ENCODE data around the gene ST3GAL3. TPM values are rescaled to one million over a fixed set of nuclear protein-coding genes. Genes with fewer than 3 reads are reported as not detected.

Gene ST3GAL3
- total RNA-seq, 1 donor from 2014 or later = 16.5 TPM

DNA sequence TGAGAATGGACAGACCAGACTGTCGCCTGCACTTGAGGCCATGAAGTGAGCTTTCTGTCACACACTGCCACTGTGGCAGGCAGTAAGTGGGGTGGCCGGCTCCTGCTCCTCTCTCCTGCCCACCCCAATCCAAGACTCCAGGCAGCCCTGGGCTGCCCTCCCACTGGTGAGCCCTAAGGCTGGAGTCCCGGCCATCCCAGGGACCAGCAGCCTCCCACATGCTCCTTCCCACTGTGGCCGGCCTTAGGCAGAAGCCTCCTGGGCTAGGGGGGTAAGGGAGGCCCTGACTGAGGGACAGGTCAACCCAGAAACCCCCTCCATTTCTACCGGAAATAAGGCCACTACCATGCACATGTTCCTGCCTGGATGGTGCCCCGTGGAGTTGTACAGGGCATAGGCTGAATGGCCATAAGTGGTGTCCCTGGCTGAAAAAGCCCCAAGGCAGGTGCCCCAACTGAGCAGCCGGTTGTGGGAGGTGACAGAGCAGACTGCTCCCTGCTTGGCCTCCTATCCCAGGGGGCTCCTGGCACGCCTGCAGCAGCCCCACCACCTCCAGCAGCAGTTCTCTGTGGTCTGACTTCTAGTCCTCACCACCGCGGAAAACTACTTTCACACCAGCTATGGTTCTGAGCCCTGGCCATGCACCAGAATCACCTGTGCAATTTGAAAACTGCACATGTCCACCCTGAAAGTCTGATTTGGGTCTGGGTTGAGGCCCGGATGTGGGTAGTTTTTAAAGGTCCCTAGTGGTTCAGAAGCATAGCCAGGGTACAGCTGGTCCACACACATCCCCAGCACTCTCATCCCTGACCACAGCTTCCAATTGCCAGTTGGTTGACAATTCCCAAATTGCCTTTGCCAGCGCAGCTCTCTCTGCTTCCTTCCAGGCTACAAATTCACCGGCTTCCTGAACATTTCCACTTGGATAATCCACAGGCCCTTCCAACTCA is 224.7 kb downstream of the ST3GAL3 start:
- peaks cover 7% of the 10 kb centered on the region for H3K36me3 Mint-ChIP-seq (ENCODE audit: unreplicated experiment)
- H3K27ac Mint-ChIP-seq (ENCODE audit: unreplicated experiment) = no peak overlapping the region
- no peak overlapping the region for H3K4me3 Mint-ChIP-seq (ENCODE audit: unreplicated experiment)
- H3K27me3 Mint-ChIP-seq (ENCODE audit: unreplicated experiment) = peaks cover 11% of the 10 kb centered on the region
- peaks cover 5% of the 10 kb centered on the region for H3K9me3 Mint-ChIP-seq (ENCODE audit: unreplicated experiment)
- peaks cover 12% of the 10 kb centered on the region for H3K4me1 Mint-ChIP-seq (ENCODE audit: low read depth, unreplicated experiment)
- no peak for DNase-seq
- TF ChIP-seq, protein P1, sequence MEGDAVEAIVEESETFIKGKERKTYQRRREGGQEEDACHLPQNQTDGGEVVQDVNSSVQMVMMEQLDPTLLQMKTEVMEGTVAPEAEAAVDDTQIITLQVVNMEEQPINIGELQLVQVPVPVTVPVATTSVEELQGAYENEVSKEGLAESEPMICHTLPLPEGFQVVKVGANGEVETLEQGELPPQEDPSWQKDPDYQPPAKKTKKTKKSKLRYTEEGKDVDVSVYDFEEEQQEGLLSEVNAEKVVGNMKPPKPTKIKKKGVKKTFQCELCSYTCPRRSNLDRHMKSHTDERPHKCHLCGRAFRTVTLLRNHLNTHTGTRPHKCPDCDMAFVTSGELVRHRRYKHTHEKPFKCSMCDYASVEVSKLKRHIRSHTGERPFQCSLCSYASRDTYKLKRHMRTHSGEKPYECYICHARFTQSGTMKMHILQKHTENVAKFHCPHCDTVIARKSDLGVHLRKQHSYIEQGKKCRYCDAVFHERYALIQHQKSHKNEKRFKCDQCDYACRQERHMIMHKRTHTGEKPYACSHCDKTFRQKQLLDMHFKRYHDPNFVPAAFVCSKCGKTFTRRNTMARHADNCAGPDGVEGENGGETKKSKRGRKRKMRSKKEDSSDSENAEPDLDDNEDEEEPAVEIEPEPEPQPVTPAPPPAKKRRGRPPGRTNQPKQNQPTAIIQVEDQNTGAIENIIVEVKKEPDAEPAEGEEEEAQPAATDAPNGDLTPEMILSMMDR (IDR thresholded peaks at IDR 0.05; ENCODE audit: partially characterized antibody, unreplicated experiment) = no peak

DNA sequence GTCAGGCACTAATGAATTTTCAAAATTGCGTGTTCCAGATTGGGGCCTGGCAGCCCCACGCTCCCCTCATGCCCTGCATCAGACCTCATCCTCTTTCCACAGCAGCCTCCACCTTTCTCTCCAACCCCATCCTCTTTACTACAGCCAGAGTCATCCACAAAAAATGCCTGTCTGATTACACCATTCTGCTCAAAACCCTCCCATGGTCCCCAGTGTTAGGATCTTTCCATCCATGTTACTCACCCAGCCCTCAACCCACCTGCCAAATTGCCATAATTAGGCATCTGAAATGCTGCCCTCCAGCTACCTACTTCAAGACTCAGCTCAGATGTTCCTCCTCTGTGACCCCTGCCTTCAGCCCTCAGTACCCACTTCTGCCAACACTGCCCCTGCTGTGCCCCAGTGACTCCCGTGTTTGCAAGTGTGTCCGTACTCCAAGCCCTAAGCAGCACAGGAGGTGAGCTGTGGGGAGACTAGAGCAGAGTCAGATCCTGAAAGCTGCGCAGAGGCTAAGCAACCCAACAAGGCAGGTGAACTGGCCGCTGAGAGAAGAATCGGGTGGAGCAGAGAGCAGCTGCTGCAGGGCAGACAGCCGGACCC is 225.6 kb downstream of the ST3GAL3 start:
- H3K27me3 Mint-ChIP-seq (ENCODE audit: unreplicated experiment) = peaks cover 13% of the 10 kb centered on the region

DNA sequence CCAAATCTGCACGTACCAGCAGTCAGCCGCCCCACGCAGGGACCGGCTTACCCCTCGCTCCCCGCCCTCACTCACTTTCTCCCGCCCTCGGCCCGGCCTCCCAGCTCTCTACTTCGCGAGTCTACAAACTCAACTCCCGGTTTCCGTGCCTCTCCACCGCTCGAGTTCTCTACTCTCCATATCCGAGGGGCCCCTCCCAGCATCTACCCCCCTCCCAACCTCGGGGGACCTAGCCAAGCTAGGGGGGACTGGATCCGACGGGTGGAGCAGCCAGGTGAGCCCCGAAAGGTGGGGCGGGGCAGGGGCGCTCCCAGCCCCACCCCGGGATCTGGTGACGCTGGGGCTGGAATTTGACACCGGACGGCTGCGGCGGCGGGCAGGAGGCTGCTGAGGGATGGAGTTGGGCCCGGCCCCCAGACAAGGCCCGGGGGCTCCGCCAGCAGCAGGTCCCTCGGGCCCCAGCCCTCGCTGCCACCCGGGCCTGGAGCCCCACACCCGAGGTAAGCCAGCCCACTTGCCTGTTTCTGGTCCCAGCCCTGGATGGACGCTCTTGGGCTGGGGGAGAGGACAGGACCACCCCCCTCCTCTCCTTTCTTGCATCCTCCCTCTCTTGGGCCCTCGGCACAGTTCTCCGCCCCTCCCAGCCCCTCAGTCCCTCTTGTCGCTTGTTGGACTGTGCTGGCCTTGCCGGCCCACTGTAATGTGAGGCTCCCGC is 226.2 kb downstream of the ST3GAL3 start, which contains the start of gene ARTN:
ARTN (plus strand) TSS at position 416 of the 715 bp plus-strand sequence. CDS start 1,856 bp downstream, outside the sequence.
- peaks cover 7% of the 10 kb centered on the region for H3K36me3 Mint-ChIP-seq (ENCODE audit: unreplicated experiment)
- TF ChIP-seq, protein P1 (IDR thresholded peaks at IDR 0.05; ENCODE audit: partially characterized antibody, unreplicated experiment) = no peak
- H3K4me1 Mint-ChIP-seq (ENCODE audit: low read depth, unreplicated experiment) = peaks cover 17% of the 10 kb centered on the region
- H3K27ac Mint-ChIP-seq (ENCODE audit: unreplicated experiment) = peak within 1 kb of the TSS; percentile 20
- peaks cover 17% of the 10 kb centered on the region for H3K27me3 Mint-ChIP-seq (ENCODE audit: unreplicated experiment)
- no peak for DNase-seq
- H3K4me3 Mint-ChIP-seq (ENCODE audit: unreplicated experiment) = peak within 1 kb of the TSS; percentile 60
- peaks cover 8% of the 10 kb centered on the region for H3K9me3 Mint-ChIP-seq (ENCODE audit: unreplicated experiment)

More for the DNA sequence above, 225.6 kb downstream of the ST3GAL3 start:
- H3K4me1 Mint-ChIP-seq (ENCODE audit: low read depth, unreplicated experiment) = peaks cover 12% of the 10 kb centered on the region
- H3K4me3 Mint-ChIP-seq (ENCODE audit: unreplicated experiment) = peak overlapping the region; percentile 60
- DNase-seq = no peak
- peak overlapping the region; percentile 20 for H3K27ac Mint-ChIP-seq (ENCODE audit: unreplicated experiment)
- TF ChIP-seq, protein P1 (IDR thresholded peaks at IDR 0.05; ENCODE audit: partially characterized antibody, unreplicated experiment) = no peak
- peaks cover 7% of the 10 kb centered on the region for H3K36me3 Mint-ChIP-seq (ENCODE audit: unreplicated experiment)
- peaks cover 5% of the 10 kb centered on the region for H3K9me3 Mint-ChIP-seq (ENCODE audit: unreplicated experiment)

DNA sequence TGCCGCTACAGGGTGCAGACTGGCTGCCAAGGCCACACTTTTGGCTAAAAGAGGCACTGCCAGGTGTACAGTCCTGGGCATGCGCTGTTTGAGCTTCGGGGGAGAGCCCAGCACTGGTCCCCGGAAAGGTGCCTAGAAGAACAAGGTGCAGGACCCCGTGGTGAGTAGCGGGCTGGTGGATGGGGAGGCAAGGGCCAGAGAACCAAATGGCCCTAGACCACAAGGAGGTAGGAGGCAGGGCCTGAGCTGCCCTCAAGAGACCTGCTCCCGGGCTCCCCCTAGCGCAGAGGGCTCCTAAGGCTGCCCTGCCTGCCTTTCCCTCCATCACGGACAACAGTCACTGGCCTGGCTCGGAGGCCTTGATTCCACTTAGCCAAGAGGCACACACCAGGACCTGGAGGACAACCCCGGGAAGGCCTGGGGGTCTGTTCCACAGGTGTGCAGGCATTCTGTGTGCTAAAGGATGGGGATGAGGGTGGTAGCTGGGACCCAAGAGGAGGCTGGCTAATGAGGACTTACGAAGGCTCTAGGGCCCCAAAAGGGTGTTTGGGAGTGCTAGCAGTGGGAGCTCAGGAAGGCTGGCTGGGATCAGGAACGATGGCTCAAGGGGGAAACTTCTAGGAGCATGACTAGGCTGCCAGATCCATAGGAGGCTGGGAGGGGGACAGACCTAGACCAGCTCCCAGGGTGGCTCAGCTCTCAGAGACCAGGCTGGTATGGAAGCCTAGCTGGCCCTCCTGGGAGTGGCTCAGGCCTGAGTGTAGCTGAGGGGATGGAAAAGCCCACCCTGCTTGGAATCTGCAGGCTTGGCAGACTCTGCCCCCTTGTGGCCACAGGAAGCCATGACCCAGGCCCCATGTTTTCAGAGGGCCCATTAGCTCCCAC is 227.0 kb downstream of the ST3GAL3 start:
- peak; percentile 83 for DNase-seq
- H3K36me3 Mint-ChIP-seq (ENCODE audit: unreplicated experiment) = peaks cover 7% of the 10 kb centered on the region
- peak overlapping the region; percentile 20 for H3K4me3 Mint-ChIP-seq (ENCODE audit: unreplicated experiment)
- TF ChIP-seq, protein P1 (IDR thresholded peaks at IDR 0.05; ENCODE audit: partially characterized antibody, unreplicated experiment) = peak; percentile 93
- H3K27ac Mint-ChIP-seq (ENCODE audit: unreplicated experiment) = no peak overlapping the region
- peaks cover 17% of the 10 kb centered on the region for H3K27me3 Mint-ChIP-seq (ENCODE audit: unreplicated experiment)
- H3K4me1 Mint-ChIP-seq (ENCODE audit: low read depth, unreplicated experiment) = peaks cover 19% of the 10 kb centered on the region
- peaks cover 8% of the 10 kb centered on the region for H3K9me3 Mint-ChIP-seq (ENCODE audit: unreplicated experiment)
